ENCODE results near the gene WDR38. TPM values are rescaled to one million over a fixed set of nuclear protein-coding genes. Genes with fewer than 3 reads are reported as not detected.
A peak's percentile ranks its signal among the peaks of the same experiment; 100 is the strongest.

The WDR38 gene, protein sequence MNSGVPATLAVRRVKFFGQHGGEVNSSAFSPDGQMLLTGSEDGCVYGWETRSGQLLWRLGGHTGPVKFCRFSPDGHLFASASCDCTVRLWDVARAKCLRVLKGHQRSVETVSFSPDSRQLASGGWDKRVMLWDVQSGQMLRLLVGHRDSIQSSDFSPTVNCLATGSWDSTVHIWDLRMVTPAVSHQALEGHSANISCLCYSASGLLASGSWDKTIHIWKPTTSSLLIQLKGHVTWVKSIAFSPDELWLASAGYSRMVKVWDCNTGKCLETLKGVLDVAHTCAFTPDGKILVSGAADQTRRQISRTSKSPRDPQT
- total RNA-seq (2014; rRNA removed; shearing (Covaris generic)) = 0.62 TPM in 1 of 2 replicates, not detected in the other

GRCh38 chr9:124852829-124853531 is at the start of gene WDR38:
Gene WDR38, plus strand, starts transcription at chr9:124853460. Its CDS starts 72 bp downstream, at chr9:124853532.
- in situ Hi-C loops (cut with HindIII; ENCODE audit: low sequenced_read_pairs) = no loop called here

DNA sequence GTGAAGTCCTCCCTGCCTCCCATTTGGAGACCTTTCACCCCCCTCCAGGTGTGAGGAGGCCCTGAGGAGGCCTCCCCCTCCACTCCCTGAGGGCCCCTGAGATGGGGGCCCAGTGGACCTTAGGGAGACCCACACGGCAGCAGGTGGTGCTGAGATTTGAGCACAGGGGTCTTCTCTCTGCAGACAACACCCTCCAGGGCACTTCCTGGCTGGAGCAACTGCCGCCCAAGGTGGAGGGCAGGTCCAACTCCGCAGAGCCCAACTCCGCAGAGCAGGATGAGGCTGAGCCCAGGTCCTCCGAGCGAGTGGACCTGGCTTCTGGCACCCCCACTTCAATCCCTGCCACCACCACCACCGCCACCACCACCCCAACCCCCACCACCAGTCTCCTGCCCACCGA is 49.3 kb upstream of the WDR38 start:
- in situ Hi-C loops (cut with HindIII; ENCODE audit: low sequenced_read_pairs) = no loop called here

More at GRCh38 chr9:124852829-124853531, at the start of gene WDR38:
- peak; percentile 61 for DNase-seq (ENCODE audit: low spot score)

GRCh38 chr9:124805186-124805585 is 48.1 kb upstream of the WDR38 start:
- DNase-seq (ENCODE audit: low spot score) = no peak
- in situ Hi-C loops (cut with HindIII; ENCODE audit: low sequenced_read_pairs) = no loop called here

More for the DNA sequence above, 49.3 kb upstream of the WDR38 start:
- DNase-seq (ENCODE audit: low spot score) = no peak

DNA sequence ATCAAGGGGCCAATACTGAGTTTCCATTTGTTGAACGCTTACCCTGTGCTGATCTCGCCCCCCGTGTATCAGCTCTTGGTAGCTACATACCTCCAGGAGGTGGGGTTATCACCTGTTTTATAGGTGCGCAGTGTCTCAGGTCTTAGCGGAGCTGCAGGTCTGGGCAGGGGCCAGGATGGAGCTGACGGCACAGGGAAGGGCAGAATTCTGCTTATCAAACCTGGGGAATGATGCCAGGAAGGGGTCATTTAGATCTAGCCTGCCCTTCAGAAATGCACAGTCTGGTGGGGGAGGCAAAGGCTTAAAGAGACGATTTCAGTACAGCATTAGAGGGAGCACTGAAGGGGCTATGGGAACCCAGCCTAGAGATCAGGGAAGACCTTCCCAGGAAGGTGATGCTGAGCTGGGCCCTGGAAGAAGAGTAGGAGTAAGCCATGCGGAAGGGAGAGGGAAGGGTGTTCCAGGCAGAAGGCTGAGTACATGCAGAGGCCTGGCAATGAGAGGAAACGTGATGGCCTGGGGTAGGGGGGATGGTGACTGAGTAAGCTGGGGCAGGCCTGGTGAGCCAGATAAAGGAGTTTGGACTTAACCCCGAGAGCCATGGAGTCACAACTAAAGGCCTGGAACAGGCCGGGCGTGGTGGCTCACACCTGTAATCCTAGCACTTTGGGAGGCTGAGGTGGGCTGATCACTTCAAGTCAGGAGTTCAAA is 44.9 kb upstream of the WDR38 start:
- in situ Hi-C loops (cut with HindIII; ENCODE audit: low sequenced_read_pairs) = no loop called here
- no peak for DNase-seq (ENCODE audit: low spot score)

DNA sequence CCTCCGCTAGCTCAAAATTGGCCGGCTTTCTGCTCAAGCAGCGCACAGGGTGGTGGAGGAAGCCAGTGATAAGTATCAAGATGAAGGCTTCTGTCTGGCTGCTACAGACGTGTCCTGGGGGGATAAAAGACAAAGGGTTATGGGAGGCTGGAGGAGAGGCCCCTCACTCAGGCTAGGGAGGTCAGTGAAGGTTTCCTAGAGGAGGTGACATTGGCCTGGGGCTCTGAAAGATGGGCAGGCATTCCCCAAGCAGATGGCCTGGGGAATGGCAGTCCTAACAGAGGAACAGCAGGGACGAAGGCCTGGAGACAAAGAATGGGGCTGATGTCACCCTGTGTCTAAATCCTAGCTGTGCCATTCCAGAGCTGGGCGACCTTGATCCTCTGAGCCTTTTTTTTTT is 44.0 kb upstream of the WDR38 start:
- in situ Hi-C loops (cut with HindIII; ENCODE audit: low sequenced_read_pairs) = no loop called here
- DNase-seq (ENCODE audit: low spot score) = no peak

GRCh38 chr9:124809741-124810500 is 43.3 kb upstream of the WDR38 start:
- no peak for DNase-seq (ENCODE audit: low spot score)

GRCh38 chr9:124810663-124811355 is 42.5 kb upstream of the WDR38 start:
- in situ Hi-C loops (cut with HindIII; ENCODE audit: low sequenced_read_pairs) = no loop called here
- peak; percentile 12 for DNase-seq (ENCODE audit: low spot score)

More at GRCh38 chr9:124809741-124810500, 43.3 kb upstream of the WDR38 start:
- in situ Hi-C loops (cut with HindIII; ENCODE audit: low sequenced_read_pairs) = no loop called here

DNA sequence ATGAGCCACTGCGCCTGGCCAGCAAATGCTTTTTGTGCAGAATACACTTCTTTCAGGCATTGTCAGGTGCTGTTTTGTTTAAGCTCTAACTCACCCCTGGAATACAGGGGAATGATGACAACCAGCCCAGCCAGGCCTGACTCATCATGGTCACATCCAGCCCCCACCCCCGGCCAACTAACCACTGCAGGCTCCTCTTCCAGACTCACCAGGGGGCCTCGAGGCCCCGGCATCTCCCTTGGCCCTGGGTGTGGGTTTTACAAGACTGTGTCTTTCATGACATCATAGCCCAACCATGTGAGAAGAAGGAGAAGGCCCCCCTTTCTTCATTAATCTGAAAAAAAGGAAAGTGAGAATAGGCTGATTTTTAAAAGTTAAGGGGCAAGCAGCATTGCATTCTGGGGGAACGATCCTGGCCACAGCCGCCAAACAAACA is 40.8 kb upstream of the WDR38 start:
- in situ Hi-C loops (cut with HindIII; ENCODE audit: low sequenced_read_pairs) = no loop called here
- no peak for DNase-seq (ENCODE audit: low spot score)

DNA sequence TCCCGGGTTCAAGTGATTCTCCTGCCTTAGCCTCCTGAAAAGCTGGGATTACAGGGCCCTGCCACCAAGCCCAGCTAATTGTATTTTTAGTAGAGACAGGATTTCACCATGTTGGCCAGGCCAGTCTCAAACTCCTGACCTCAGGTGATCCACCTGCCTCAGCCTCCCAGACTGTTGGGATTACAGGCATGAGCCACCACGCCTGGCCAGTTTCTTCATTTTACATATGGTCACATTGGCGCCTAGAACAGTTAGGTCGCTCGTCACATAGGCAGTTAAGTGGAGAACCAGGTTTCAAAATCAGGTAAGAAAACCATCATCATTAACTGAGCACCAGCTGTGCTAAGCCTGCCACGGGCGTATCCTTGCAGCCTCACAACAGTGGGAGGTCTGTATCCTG is 40.2 kb upstream of the WDR38 start:
- no peak for DNase-seq (ENCODE audit: low spot score)
- in situ Hi-C loops (cut with HindIII; ENCODE audit: low sequenced_read_pairs) = no loop called here

DNA sequence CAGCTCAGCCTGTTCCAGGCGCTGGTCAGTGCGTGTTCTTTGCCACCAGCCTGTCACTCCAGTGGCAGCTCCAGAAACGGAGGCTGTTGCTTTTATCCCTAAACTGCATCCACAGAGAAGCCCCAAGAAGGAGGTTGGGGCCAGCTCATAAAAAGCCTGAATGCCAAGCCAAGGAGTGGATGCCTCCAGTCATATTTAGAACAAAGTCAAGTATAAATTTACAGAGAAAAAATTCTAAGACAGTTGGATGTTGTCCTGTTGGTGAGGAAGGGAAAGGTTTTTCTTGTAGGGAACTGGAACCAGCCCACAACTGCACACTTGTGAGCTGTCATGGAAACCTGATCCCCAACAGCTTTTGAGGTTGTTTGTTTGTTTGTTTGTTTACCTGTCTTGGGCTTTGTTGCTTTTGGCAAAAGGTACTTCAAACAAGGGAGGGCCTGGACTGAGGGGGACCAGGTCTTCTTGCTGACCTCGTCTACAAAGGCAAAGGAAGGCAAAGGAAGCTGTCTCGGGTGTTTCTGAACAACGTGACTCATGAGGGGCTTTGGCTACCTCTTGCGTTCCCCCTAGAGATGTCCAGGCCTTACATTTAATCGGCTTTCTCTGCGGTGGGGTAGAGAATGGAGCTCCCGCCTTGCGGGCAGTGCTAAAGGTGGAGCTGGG is 39.6 kb upstream of the WDR38 start:
- DNase-seq (ENCODE audit: low spot score) = no peak
- in situ Hi-C loops (cut with HindIII; ENCODE audit: low sequenced_read_pairs) = no loop called here

DNA sequence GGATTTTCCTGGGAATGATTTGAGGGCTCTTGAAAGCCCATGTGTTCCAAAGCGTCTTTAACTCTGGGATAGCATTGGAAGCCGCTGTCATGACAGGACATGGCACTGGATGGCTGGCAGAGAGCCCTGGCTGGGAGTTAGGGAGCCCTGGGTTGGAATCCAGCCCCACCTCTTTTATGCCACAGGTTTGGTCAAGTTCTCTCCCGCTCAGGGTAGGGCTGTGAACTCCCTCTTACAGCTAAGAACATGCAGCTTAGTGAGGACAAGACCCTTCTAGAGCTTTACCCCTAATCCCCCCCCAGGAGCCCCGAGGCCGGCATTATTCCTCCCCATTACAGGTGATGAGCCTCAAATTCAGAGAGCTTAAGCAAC is 39.1 kb upstream of the WDR38 start:
- in situ Hi-C loops (cut with HindIII; ENCODE audit: low sequenced_read_pairs) = no loop called here
- no peak for DNase-seq (ENCODE audit: low spot score)

GRCh38 chr9:124815601-124816000 is 37.7 kb upstream of the WDR38 start:
- in situ Hi-C loops (cut with HindIII; ENCODE audit: low sequenced_read_pairs) = no loop called here

GRCh38 chr9:124818431-124819281 is 34.6 kb upstream of the WDR38 start:
- no peak for DNase-seq (ENCODE audit: low spot score)
- in situ Hi-C loops (cut with HindIII; ENCODE audit: low sequenced_read_pairs) = no loop called here

More at GRCh38 chr9:124815601-124816000, 37.7 kb upstream of the WDR38 start:
- DNase-seq (ENCODE audit: low spot score) = no peak

DNA sequence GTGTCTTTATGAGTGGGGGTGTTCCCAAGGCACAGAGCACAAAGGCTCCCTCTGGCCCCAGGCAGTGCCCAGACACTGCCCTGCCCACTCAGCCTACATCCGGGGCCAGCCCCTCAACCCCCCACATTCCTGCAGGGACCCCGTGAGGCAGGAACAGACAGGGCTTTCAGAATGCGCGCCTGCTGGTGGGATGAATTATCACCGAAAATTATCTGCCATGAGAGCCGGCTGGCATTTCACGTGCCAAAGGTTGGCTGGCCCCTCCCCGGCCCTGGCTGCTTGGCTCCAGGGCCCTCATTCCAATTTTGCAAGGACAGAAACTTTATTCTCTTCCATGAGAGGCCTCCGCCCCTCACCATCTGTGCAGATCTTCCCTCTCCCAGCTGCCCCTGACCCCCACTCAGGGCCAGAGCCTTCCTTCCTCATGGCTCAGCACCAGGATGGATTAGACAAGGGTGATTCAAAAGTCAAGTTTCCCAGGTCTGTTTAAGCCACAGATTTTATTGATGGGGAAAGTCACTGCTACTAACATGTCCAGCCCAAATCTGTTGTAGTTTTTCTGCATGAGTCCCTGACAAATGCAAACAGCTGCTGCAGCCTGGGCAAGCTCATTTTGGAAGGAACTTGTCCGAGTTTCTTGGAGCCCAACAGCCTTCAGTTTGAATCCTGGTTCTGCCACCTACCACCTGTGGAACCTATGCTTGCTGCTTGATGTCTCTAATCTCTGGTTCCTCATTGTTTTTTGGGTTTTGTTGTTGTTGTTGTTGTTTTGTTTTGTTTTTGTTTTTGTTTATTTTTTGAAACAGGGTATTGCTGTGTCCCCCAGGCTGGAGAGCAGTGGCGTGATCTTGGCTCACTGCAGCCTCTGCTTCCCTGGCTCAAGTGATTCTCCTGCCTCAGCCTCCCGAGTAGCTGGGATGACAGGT is 32.3 kb upstream of the WDR38 start:
- in situ Hi-C loops (cut with HindIII; ENCODE audit: low sequenced_read_pairs) = no loop called here
- no peak for DNase-seq (ENCODE audit: low spot score)

GRCh38 chr9:124828489-124829333 is 24.5 kb upstream of the WDR38 start:
- no peak for DNase-seq (ENCODE audit: low spot score)
- in situ Hi-C loops (cut with HindIII; ENCODE audit: low sequenced_read_pairs) = no loop called here

GRCh38 chr9:124829334-124829669 is 24.0 kb upstream of the WDR38 start:
- no peak for DNase-seq (ENCODE audit: low spot score)
- in situ Hi-C loops (cut with HindIII; ENCODE audit: low sequenced_read_pairs) = no loop called here

All from G401 (cell line).